ENCODE measurements around the gene ACD.

DNA sequence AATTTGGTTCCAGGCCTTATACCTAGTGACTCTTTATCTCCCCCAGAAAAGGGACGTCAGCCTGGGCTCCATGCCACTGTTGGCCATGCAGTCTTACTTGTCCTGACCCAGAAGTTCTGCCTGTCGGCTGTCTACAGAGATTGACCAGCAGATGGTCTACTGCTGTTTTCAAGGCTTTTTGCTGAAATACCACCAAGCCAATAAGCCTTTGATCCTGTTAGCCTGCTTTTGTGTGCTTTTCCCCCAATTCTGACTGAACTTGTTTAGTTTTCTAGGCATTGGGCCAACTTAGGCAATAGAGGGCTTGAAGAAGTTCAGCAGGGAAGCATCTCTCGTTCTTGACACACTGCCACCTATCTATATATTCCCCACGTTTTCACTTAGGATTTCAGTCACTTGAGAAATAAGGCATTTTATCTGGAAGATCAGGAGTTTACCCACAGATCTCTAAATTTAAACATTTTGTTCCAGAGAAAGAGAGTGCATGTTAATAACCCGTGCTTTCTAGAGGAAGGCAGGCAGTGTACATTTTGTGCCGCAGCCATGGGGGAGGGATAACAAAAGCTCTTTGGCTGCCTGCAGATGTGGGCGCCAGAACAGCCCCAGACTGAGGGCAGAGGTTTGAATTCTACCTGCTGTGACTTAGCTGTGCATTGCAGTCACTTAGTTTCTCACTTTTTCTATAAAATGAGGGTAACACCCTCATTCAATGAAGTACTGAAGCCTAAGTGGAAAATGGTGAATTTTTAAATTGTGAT lies 27.5 kb downstream of the ACD start:
- no peak for TF ChIP-seq POLR2A (IDR thresholded peaks at IDR 0.05; ENCODE audit: low read depth, low read length)
- TF ChIP-seq, protein P1, sequence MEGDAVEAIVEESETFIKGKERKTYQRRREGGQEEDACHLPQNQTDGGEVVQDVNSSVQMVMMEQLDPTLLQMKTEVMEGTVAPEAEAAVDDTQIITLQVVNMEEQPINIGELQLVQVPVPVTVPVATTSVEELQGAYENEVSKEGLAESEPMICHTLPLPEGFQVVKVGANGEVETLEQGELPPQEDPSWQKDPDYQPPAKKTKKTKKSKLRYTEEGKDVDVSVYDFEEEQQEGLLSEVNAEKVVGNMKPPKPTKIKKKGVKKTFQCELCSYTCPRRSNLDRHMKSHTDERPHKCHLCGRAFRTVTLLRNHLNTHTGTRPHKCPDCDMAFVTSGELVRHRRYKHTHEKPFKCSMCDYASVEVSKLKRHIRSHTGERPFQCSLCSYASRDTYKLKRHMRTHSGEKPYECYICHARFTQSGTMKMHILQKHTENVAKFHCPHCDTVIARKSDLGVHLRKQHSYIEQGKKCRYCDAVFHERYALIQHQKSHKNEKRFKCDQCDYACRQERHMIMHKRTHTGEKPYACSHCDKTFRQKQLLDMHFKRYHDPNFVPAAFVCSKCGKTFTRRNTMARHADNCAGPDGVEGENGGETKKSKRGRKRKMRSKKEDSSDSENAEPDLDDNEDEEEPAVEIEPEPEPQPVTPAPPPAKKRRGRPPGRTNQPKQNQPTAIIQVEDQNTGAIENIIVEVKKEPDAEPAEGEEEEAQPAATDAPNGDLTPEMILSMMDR (conservative IDR thresholded peaks at IDR 0.05; ENCODE audit: low read depth, low read length): 0 out of 2 replicates have a peak, but pooled peaks have one; percentile 3
- TF ChIP-seq SMC3 (IDR thresholded peaks at IDR 0.05; ENCODE audit: low read depth, low read length): no peak
- TF ChIP-seq FOS (IDR thresholded peaks at IDR 0.05; ENCODE audit: low read depth, low read length): no peak
- no peak for TF ChIP-seq RCOR1 (IDR thresholded peaks at IDR 0.05; ENCODE audit: insufficient replicate concordance, low read length)
- TF ChIP-seq, protein P2, sequence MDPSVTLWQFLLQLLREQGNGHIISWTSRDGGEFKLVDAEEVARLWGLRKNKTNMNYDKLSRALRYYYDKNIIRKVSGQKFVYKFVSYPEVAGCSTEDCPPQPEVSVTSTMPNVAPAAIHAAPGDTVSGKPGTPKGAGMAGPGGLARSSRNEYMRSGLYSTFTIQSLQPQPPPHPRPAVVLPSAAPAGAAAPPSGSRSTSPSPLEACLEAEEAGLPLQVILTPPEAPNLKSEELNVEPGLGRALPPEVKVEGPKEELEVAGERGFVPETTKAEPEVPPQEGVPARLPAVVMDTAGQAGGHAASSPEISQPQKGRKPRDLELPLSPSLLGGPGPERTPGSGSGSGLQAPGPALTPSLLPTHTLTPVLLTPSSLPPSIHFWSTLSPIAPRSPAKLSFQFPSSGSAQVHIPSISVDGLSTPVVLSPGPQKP (IDR thresholded peaks at IDR 0.05; ENCODE audit: borderline replicate concordance, low read depth, low read length): no peak
- TF ChIP-seq, protein P3, sequence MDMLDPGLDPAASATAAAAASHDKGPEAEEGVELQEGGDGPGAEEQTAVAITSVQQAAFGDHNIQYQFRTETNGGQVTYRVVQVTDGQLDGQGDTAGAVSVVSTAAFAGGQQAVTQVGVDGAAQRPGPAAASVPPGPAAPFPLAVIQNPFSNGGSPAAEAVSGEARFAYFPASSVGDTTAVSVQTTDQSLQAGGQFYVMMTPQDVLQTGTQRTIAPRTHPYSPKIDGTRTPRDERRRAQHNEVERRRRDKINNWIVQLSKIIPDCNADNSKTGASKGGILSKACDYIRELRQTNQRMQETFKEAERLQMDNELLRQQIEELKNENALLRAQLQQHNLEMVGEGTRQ (IDR thresholded peaks at IDR 0.05; ENCODE audit: low read depth, low read length): no peak
- no peak for TF ChIP-seq MAZ (IDR thresholded peaks at IDR 0.05; ENCODE audit: borderline replicate concordance, low read depth, low read length)
- peak; percentile 44; the same call in 1 of the 2 replicates for TF ChIP-seq CEBPB (IDR thresholded peaks at IDR 0.05; ENCODE audit: low read depth, low read length)
- TF ChIP-seq MAFK (IDR thresholded peaks at IDR 0.05; ENCODE audit: low read depth, low read length): no peak

Data from IMR-90 (cell line).